A673 (cell line): ENCODE data around the gene COMMD10. TPM values are rescaled to one million over a fixed set of nuclear protein-coding genes. Genes with fewer than 3 reads are reported as not detected.

Source experiments
- BruUV-seq: library from RNA; stranded (reverse); fragments of 400-500 nt; replicated peaks from 2 replicates; lab custom pipeline; 2021; lab: Mats Ljungman, UMichigan
- CTCF ChIA-PET: fragments of 300-600 bp; sonication (Branson Sonifier 250); formaldehyde crosslinking; loops from one replicate; lab custom pipeline; 2022; ENCODE audit warnings: antibody characterized with exemption; lab: Charles Lee
- POLR2A ChIA-PET: fragments of 300-600 bp; sonication (Branson Sonifier 250); formaldehyde crosslinking; loops from one replicate; lab custom pipeline; 2022; ENCODE audit warnings: antibody characterized with exemption; ENCODE audit not compliant: low non-redundant PET; lab: Charles Lee
- DNase-seq: peaks from one replicate; pipeline ENCODE4 v3.0.0-alpha.2; 2015; ENCODE audit warnings: low spot score
- H3K27ac ChIP-seq: fragments of 200-600 bp; sonication (generic); 2 replicates; pipeline ENCODE4 v1.5.1; 2016; ENCODE audit warnings: mixed run types, low read depth, mild to moderate bottlenecking, mixed read lengths, antibody characterized with exemption, low read length; ENCODE audit not compliant: poor library complexity, severe bottlenecking
- H3K27me3 ChIP-seq: fragments of 200-600 bp; sonication (generic); replicated peaks from 2 replicates; pipeline ENCODE4 v1.6.1; 2017; ENCODE audit warnings: mixed run types, low read depth, mild to moderate bottlenecking, mixed read lengths, antibody characterized with exemption, low read length; ENCODE audit not compliant: insufficient read depth, poor library complexity
- H3K36me3 ChIP-seq: fragments of 200-600 bp; sonication (generic); 2 replicates; pipeline ENCODE4 v1.6.1; 2016; ENCODE audit warnings: mixed run types, mild to moderate bottlenecking, mixed read lengths, antibody characterized with exemption, low read length; ENCODE audit not compliant: insufficient read depth, poor library complexity, severe bottlenecking
- H3K4me1 ChIP-seq: fragments of 200-600 bp; sonication (generic); 2 replicates; pipeline ENCODE4 v1.6.1; 2017; ENCODE audit warnings: mixed run types, mild to moderate bottlenecking, mixed read lengths, antibody characterized with exemption, low read length; ENCODE audit not compliant: insufficient read depth, poor library complexity, severe bottlenecking
- H3K4me3 ChIP-seq: fragments of 200-600 bp; sonication (generic); 2 replicates; pipeline ENCODE4 v1.5.1; 2016; ENCODE audit warnings: low read depth, mixed run types, mild to moderate bottlenecking, mixed read lengths, low read length; ENCODE audit not compliant: poor library complexity, severe bottlenecking
- H3K9me3 ChIP-seq: fragments of 200-600 bp; sonication (generic); 2 replicates; pipeline ENCODE4 v1.6.1; 2016; ENCODE audit warnings: mixed run types, low read depth, mild to moderate bottlenecking, mixed read lengths, antibody characterized with exemption, low read length; ENCODE audit not compliant: poor library complexity, severe bottlenecking
- EZH2 ChIP-seq: fragments of 200-600 bp; sonication (generic); IDR thresholded peaks from 2 replicates; pipeline ENCODE4 v1.6.1; 2017; ENCODE audit warnings: borderline replicate concordance, low read depth, mild to moderate bottlenecking, mixed read lengths, antibody characterized with exemption, low read length; ENCODE audit not compliant: poor library complexity, severe bottlenecking
- intact Hi-C: fragments of 100-400 bp; cut with micrococcal nuclease; formaldehyde crosslinking; loops from one replicate; pipeline ENCODE4 v1.10.0; 2022; ENCODE audit not compliant: unreplicated experiment
- total RNA-seq: library from RNA; stranded (reverse); gene quantifications from 2 replicates; pipeline ENCODE4 v1.2.3, GENCODE V29; 2021
- TF ChIP-seq, protein P1 (sequence below): fragments of 300-800, 200-600 bp; sonication (generic); conservative IDR thresholded peaks from 2 replicates; pipeline ENCODE4 v1.5.1; 2017; ENCODE audit warnings: low read depth, mild to moderate bottlenecking, antibody characterized with exemption, low read length, moderate library complexity, mixed read lengths

The COMMD10 gene
- total RNA-seq, 1 experiment from 2014 or later: 36.5 TPM

DNA sequence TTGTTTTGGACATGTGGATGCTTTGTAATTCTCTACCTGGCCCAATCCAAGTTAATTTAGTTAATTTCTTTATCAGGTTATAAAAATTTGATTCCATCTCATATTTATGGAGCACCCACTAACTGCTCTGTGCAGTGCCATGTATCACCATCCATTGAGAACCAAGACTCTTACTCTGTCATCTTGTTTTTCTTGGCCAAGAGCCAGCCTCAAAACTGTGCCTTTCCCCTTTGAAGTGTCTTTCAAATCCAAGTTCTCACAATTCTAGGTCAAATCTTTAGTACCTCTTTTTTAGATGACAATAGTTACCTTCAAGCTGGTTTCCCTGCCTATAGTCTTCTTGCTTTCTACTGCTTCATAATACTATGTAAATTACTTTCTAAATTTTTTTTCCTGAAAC is 3.2 kb downstream of the COMMD10 start:
- peaks cover 10% of the 10 kb centered on the region for H3K36me3 ChIP-seq
- no peaks in the 10 kb centered on the region for H3K27me3 ChIP-seq
- intact Hi-C loops: no loop called here
- no peak for TF ChIP-seq EZH2
- TF ChIP-seq, protein P1, sequence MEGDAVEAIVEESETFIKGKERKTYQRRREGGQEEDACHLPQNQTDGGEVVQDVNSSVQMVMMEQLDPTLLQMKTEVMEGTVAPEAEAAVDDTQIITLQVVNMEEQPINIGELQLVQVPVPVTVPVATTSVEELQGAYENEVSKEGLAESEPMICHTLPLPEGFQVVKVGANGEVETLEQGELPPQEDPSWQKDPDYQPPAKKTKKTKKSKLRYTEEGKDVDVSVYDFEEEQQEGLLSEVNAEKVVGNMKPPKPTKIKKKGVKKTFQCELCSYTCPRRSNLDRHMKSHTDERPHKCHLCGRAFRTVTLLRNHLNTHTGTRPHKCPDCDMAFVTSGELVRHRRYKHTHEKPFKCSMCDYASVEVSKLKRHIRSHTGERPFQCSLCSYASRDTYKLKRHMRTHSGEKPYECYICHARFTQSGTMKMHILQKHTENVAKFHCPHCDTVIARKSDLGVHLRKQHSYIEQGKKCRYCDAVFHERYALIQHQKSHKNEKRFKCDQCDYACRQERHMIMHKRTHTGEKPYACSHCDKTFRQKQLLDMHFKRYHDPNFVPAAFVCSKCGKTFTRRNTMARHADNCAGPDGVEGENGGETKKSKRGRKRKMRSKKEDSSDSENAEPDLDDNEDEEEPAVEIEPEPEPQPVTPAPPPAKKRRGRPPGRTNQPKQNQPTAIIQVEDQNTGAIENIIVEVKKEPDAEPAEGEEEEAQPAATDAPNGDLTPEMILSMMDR: no peak
- H3K4me1 ChIP-seq: peaks cover 9% of the 10 kb centered on the region
- BruUV-seq: no TSS peak
- no peak overlapping the region for H3K4me3 ChIP-seq
- no peak overlapping the region for H3K27ac ChIP-seq
- ChIA-PET CTCF (no interaction called here), POLR2A (no interaction called here)
- DNase-seq: no peak
- no peaks in the 10 kb centered on the region for H3K9me3 ChIP-seq

DNA sequence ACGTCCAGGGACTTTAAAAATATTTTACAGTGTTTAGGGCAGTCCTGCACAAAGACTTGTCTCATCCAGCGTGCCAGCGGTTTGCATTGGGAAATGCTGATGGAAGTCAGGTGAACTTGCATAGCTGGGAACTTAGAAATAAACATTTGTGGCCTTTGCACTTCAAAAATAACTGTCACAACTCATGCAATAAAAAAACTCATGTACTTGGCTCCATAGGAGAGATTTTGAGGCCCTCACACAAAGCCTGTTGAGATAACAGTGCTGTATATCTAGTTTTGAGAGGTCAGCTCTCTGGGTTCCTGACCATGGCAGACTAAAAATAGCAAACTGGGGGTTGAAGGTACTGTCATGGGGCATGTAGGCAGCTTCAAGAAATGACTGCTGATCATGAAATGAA is 5.5 kb downstream of the COMMD10 start:
- Histone ChIP-seq H3K36me3 (peaks cover 30% of the 10 kb centered on the region), H3K27ac (no peak overlapping the region), H3K9me3 (no peaks in the 10 kb centered on the region), H3K4me1 (peaks cover 9% of the 10 kb centered on the region), H3K4me3 (no peak overlapping the region), H3K27me3 (no peaks in the 10 kb centered on the region)
- POLR2A ChIA-PET: no interaction called here
- TF ChIP-seq EZH2: no peak
- TF ChIP-seq, protein P1: no peak
- no TSS peak for BruUV-seq
- CTCF ChIA-PET: no interaction called here
- intact Hi-C loops: no loop called here
- DNase-seq: no peak

DNA sequence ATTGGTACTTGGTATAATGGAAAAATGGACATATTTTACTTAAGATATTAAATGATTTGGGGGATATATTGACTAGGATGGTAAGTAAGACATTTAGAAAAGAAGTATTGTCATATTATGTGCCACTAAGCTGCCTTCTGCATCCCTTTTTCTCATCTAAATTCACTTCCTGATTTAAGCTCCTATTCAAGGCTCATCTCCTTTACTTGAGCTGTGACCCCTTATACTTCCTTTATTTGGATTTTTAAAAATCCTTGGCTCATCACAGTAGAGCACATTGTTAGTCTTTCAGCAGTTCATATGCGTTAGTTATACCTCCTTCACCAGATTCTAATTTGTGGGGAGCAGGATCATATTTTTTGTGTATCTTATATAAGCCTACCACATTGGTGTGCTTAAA is 6.6 kb downstream of the COMMD10 start:
- POLR2A ChIA-PET: no interaction called here

More for the DNA sequence above, 6.6 kb downstream of the COMMD10 start:
- TF ChIP-seq, protein P1: no peak
- TF ChIP-seq EZH2: no peak
- H3K36me3 ChIP-seq: peaks cover 30% of the 10 kb centered on the region
- CTCF ChIA-PET: no interaction called here
- no peak for DNase-seq
- no peaks in the 10 kb centered on the region for H3K27me3 ChIP-seq
- H3K27ac ChIP-seq: no peak overlapping the region
- no TSS peak for BruUV-seq
- intact Hi-C loops: no loop called here
- H3K4me1 ChIP-seq: no peaks in the 10 kb centered on the region
- H3K9me3 ChIP-seq: no peaks in the 10 kb centered on the region
- H3K4me3 ChIP-seq: no peak overlapping the region
